Glutamatergic neuron (in vitro differentiated cells): Measurements from ENCODE around the gene TSPAN18. TPM values are rescaled to one million over a fixed set of nuclear protein-coding genes. Genes with fewer than 3 reads are reported as not detected.
A peak's percentile ranks its signal among the peaks of the same experiment; 100 is the strongest.

Experiments
- DNase-seq: peaks from one replicate; pipeline ENCODE4 v3.0.0; 2022
- H3K27ac Mint-ChIP-seq: one replicate; pipeline ENCODE4 v1.8.0; 2020; ENCODE audit warnings: mild to moderate bottlenecking, mixed read lengths, inconsistent platforms; ENCODE audit not compliant: unreplicated experiment
- H3K27me3 Mint-ChIP-seq: one replicate; pipeline ENCODE4 v1.8.0; 2020; ENCODE audit warnings: mild to moderate bottlenecking, moderate library complexity, mixed read lengths, inconsistent platforms; ENCODE audit not compliant: unreplicated experiment
- H3K36me3 Mint-ChIP-seq: one replicate; pipeline ENCODE4 v1.8.0; 2020; ENCODE audit warnings: mild to moderate bottlenecking, mixed read lengths, inconsistent platforms; ENCODE audit not compliant: unreplicated experiment
- H3K4me1 Mint-ChIP-seq: one replicate; pipeline ENCODE4 v1.8.0; 2020; ENCODE audit warnings: mild to moderate bottlenecking, low read depth, mixed read lengths, inconsistent platforms; ENCODE audit not compliant: unreplicated experiment
- H3K4me3 Mint-ChIP-seq: one replicate; pipeline ENCODE4 v1.8.0; 2020; ENCODE audit warnings: mild to moderate bottlenecking, mixed read lengths, inconsistent platforms; ENCODE audit not compliant: unreplicated experiment
- H3K9me3 Mint-ChIP-seq: one replicate; pipeline ENCODE4 v1.8.0; 2020; ENCODE audit warnings: mild to moderate bottlenecking, moderate library complexity, mixed read lengths, inconsistent platforms; ENCODE audit not compliant: unreplicated experiment
- CTCF ChIP-seq: fragments of 200-600 bp; sonication (generic); IDR thresholded peaks from one replicate; pipeline ENCODE4 v1.5.0; 2021; ENCODE audit not compliant: partially characterized antibody, unreplicated experiment
- total RNA-seq: library from RNA; stranded (reverse); fragmentation: NEBNext Ultra II Directional; extraction: Animal tissue kit (Norgen Biotek cat#: 25700); gene quantifications from one replicate; pipeline ENCODE4 v1.2.1, GENCODE V29; 2021; ENCODE audit not compliant: unreplicated experiment

Gene TSPAN18
- total RNA-seq, 1 donor from 2014 or later = 80.4 TPM

DNA sequence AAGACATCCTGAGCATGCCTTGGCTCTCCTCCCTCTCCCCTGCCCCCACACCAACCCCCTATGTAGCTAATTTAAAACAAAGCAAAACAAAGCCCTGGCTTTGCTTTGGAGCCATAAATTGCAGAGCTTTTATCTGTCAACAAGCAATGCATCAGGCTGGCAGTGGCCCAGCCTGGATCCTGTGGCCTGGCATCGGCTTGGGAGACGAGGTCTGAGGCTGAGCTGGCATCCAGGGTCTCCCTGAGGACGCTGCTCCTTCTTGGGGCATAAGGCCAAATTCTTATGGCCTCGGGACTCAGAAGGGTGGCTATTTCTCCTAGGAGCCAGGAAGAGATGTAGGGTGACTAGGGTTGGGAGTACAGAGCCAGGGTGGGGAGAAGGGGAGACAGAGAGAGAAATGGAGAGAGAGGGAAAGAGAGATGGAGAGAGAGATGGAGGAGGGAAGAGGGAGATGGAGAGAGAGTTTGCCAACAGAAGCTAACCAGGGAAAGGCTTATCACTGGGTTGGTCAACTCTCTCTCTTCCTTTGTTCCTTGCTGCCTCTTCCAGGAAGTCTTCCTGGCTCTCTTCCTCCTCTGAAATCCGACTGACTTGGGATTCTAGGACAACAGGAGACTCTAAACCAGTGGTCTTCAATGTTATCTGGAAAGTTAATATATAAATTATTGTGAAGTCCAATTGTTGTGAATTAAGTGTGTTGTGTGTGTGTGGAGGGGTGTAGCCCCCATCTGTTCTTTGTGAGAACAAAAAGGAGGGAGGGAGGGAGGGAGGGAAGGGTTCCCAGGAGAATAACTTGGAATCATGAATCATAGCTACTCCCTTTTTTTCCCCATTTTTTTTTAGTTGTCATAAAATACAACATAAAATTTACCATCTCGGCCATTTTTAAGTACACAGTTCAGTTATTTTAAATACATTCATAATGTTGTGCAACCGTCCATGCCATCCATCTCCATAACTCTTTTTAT, 29.1 kb downstream of the TSPAN18 start:
- Mint-ChIP-seq H3K36me3 (peaks cover 5% of the 10 kb centered on the region), H3K4me3 (no peak overlapping the region), H3K9me3 (peaks cover 9% of the 10 kb centered on the region), H3K4me1 (peaks cover 30% of the 10 kb centered on the region), H3K27me3 (peaks cover 5% of the 10 kb centered on the region), H3K27ac (no peak overlapping the region)
- TF ChIP-seq CTCF = no peak
- no peak for DNase-seq

DNA sequence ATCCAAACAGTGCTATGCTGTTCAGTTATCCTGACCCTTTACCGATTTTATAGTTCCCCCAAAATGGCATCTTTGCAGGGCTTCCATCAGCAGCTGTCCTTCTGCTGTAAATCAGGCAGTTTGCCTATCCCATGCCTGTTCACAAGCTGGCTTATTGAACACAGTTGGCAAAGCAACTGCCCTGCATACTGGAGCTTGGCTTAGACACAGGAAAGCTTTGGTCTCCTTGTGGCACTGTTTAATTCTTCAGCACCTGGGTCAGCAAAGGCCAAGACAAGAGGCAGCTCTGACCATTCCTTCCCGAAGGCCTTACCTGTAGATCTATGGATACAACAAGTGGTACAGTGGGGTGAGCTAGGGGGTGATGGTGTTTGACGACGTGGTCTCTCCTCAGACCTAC, 32.2 kb downstream of the TSPAN18 start:
- Mint-ChIP-seq H3K27ac (no peak overlapping the region), H3K4me3 (no peak overlapping the region), H3K4me1 (peaks cover 40% of the 10 kb centered on the region), H3K27me3 (peaks cover 7% of the 10 kb centered on the region), H3K36me3 (peaks cover 5% of the 10 kb centered on the region), H3K9me3 (peaks cover 9% of the 10 kb centered on the region)
- no peak for TF ChIP-seq CTCF
- DNase-seq = no peak

DNA sequence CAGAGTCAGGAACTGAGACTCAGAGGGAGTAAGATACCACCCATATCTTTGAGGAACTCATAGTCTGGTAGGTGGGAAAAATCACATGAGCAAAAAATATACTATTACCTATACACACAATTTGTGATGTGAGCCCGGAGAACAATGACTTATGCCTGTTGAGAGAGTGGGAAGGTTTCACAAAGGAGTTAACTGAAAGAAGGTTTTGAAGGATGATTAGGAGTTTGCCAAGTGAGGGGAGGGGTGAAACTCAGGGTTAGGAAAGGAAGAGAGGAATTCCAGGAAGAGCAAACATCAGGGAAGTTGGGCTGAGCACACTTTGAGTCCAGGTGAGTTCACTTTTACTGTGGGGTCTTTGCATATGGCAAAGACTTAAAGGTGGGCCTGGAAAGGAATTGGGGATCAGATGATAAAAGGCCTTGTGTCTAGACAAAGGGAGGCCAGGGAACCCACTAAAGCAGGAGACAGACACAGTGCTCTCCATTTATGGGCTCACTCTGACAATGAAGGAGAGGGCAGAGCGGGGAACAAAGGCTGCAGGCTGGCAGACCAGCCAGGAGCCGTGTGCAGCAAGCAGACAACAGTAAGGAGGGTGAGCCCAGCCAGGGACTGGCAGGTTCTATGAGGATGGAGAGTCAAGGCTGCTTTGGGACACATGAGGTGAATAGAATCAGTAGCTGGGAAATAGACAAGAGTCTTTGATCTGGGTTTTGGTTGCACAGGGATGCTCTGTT, 33.1 kb downstream of the TSPAN18 start:
- H3K4me1 Mint-ChIP-seq = peaks cover 31% of the 10 kb centered on the region
- H3K36me3 Mint-ChIP-seq = peaks cover 5% of the 10 kb centered on the region
- H3K4me3 Mint-ChIP-seq = peak overlapping the region; percentile 22
- H3K27me3 Mint-ChIP-seq = peaks cover 7% of the 10 kb centered on the region
- no peak overlapping the region for H3K27ac Mint-ChIP-seq
- peaks cover 9% of the 10 kb centered on the region for H3K9me3 Mint-ChIP-seq
- TF ChIP-seq CTCF = no peak
- DNase-seq = no peak

DNA sequence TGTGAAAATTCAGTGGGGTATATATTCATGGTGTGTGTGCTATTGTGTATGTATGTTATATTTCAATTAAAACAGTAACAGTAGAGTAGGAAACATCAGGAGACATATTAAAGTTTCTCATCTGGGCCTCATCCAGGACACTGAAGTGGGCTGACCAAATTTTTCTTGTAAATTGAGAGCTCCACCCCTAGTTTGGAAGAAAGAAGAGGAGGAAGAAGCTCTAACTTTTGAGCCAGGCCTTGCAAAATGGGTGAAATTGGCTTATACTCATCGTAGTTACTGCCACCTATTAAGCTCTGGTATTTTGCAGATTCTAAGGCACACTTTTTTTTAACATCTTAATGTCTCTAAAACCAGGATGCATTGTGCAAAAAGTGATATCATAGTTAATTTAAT, 33.7 kb downstream of the TSPAN18 start:
- Mint-ChIP-seq H3K36me3 (peaks cover 5% of the 10 kb centered on the region), H3K27me3 (peaks cover 7% of the 10 kb centered on the region), H3K27ac (no peak overlapping the region), H3K4me1 (peaks cover 27% of the 10 kb centered on the region), H3K4me3 (no peak overlapping the region), H3K9me3 (peaks cover 9% of the 10 kb centered on the region)
- TF ChIP-seq CTCF = no peak
- DNase-seq = no peak
